HepG2 (cell line): ENCODE data around the gene MSMO1. TPM values are rescaled to one million over a fixed set of nuclear protein-coding genes. Genes with fewer than 3 reads are reported as not detected.

ENCODE experiments used
- CAMTA2 ChIP-seq: sonication (generic); formaldehyde crosslinking; IDR thresholded peaks from 2 replicates; pipeline ENCODE4 v1.4.0; 2020; ENCODE audit warnings: mild to moderate bottlenecking, missing genetic modification reagents, borderline replicate concordance
- DMTF1 ChIP-seq: sonication (generic); formaldehyde crosslinking; IDR thresholded peaks from 2 replicates; pipeline ENCODE4 v1.4.0; 2020; ENCODE audit warnings: mild to moderate bottlenecking, missing genetic modification reagents
- ELK4 ChIP-seq: sonication (generic); formaldehyde crosslinking; IDR thresholded peaks from 2 replicates; pipeline ENCODE4 v1.9.0; 2021; ENCODE audit warnings: missing genetic modification reagents, borderline replicate concordance
- HMGXB3 ChIP-seq: sonication (generic); formaldehyde crosslinking; IDR thresholded peaks from 2 replicates; pipeline ENCODE4 v1.4.0; 2020; ENCODE audit warnings: missing genetic modification reagents, borderline replicate concordance
- PHF5A ChIP-seq: IDR thresholded peaks from one replicate; pipeline ENCODE4 v1.6.1; 2018; ENCODE audit warnings: low read depth, missing genetic modification reagents; ENCODE audit not compliant: unreplicated experiment
- POLR2A ChIP-seq, 2 experiments: IDR thresholded peaks; 2 replicates each; pipeline ENCODE4 v1.6.1; 2011; ENCODE audit warnings: low read depth in 2 of 2, low read length in 2 of 2, mild to moderate bottlenecking in 1 of 2, moderate library complexity in 1 of 2; ENCODE audit not compliant: insufficient read depth in 1 of 2
- RFX1 ChIP-seq: fragments of 450-650 bp; IDR thresholded peaks from 2 replicates; pipeline ENCODE4 v1.6.1; 2017
- SRSF4 ChIP-seq: fragments of 200-400 bp; formaldehyde crosslinking; IDR thresholded peaks from one replicate; pipeline ENCODE4 v1.6.1; 2018; ENCODE audit warnings: mild to moderate bottlenecking, low read depth, low read length, moderate library complexity; ENCODE audit not compliant: poor library complexity, severe bottlenecking
- TEF ChIP-seq: sonication (generic); formaldehyde crosslinking; IDR thresholded peaks from 2 replicates; pipeline ENCODE4 v1.5.0; 2020; ENCODE audit warnings: missing genetic modification reagents
- ZBTB1 ChIP-seq: sonication (generic); formaldehyde crosslinking; IDR thresholded peaks from 2 replicates; pipeline ENCODE4 v1.4.0; 2020; ENCODE audit warnings: missing genetic modification reagents, borderline replicate concordance
- ZNF230 ChIP-seq: sonication (generic); formaldehyde crosslinking; IDR thresholded peaks from 2 replicates; pipeline ENCODE4 v1.4.0; 2020; ENCODE audit warnings: mild to moderate bottlenecking, missing genetic modification reagents
- ZNF274 ChIP-seq: sonication (generic); formaldehyde crosslinking; IDR thresholded peaks from 2 replicates; pipeline ENCODE4 v1.5.1; 2020; ENCODE audit warnings: mild to moderate bottlenecking, missing genetic modification reagents
- ZNF34 ChIP-seq: sonication (generic); formaldehyde crosslinking; IDR thresholded peaks from 2 replicates; pipeline ENCODE4 v1.4.0; 2020; ENCODE audit warnings: mild to moderate bottlenecking, missing genetic modification reagents, borderline replicate concordance
- ZNF607 ChIP-seq: sonication (generic); formaldehyde crosslinking; IDR thresholded peaks from 2 replicates; pipeline ENCODE4 v1.5.1; 2020; ENCODE audit warnings: missing genetic modification reagents, mild to moderate bottlenecking, borderline replicate concordance
- polyA plus RNA-seq, 8 experiments: library from polyadenylated mRNA; depleted of rRNA in 3 of 8; stranded (reverse) in 7 of 8; unstranded in 1 of 8; fragments of >200 nt; fragmentation: Illumina TruSeq in 4 of 8; extraction: Trizol in 4 of 8; gene quantifications; 2 replicates each; pipeline versions ENCODE4 v1.2.1 to v1.2.3, GENCODE V29; 2011 to 2016; ENCODE audit warnings: low read depth in 4 of 8, missing spikeins in 1 of 8, mixed read lengths in 1 of 8; ENCODE audit not compliant: insufficient read depth in 1 of 8
- total RNA-seq, 5 experiments: library from RNA; depleted of rRNA; stranded (reverse); fragments of >200 nt; fragmentation: Illumina TruSeq; extraction: Trizol; gene quantifications; 2 replicates each; pipeline ENCODE4 v1.2.3, GENCODE V29; 2016; ENCODE audit warnings: low read depth in 1 of 5
- TF ChIP-seq, protein P1 (sequence below): sonication (generic); formaldehyde crosslinking; IDR thresholded peaks from 2 replicates; pipeline ENCODE4 v1.9.0; 2021; ENCODE audit warnings: mild to moderate bottlenecking, missing genetic modification reagents

The MSMO1 gene
- total and polyA plus RNA-seq, 2 of the 13 experiments (the other 11 are each of a cell fraction or from before 2014, with no cell fraction given), result 98.1 to 216 TPM

- TF ChIP-seq DMTF1 (CRISPR knock-in tag), result no peak
- TF ChIP-seq CAMTA2, result no peak
- no peak for TF ChIP-seq ELK4 (CRISPR knock-in tag)
- no peak for TF ChIP-seq ZNF274
- TF ChIP-seq ZNF607 (CRISPR knock-in tag), result no peak
- TF ChIP-seq RFX1, result no peak
- TF ChIP-seq ZNF34 (CRISPR knock-in tag), result no peak
- TF ChIP-seq POLR2A (IDR thresholded peaks at IDR 0.05; ENCODE audit: insufficient read depth in 1 of 2, low read depth in 2 of 2, low read length in 2 of 2), result no peak
- no peak for TF ChIP-seq ZNF230
- TF ChIP-seq, protein P1, sequence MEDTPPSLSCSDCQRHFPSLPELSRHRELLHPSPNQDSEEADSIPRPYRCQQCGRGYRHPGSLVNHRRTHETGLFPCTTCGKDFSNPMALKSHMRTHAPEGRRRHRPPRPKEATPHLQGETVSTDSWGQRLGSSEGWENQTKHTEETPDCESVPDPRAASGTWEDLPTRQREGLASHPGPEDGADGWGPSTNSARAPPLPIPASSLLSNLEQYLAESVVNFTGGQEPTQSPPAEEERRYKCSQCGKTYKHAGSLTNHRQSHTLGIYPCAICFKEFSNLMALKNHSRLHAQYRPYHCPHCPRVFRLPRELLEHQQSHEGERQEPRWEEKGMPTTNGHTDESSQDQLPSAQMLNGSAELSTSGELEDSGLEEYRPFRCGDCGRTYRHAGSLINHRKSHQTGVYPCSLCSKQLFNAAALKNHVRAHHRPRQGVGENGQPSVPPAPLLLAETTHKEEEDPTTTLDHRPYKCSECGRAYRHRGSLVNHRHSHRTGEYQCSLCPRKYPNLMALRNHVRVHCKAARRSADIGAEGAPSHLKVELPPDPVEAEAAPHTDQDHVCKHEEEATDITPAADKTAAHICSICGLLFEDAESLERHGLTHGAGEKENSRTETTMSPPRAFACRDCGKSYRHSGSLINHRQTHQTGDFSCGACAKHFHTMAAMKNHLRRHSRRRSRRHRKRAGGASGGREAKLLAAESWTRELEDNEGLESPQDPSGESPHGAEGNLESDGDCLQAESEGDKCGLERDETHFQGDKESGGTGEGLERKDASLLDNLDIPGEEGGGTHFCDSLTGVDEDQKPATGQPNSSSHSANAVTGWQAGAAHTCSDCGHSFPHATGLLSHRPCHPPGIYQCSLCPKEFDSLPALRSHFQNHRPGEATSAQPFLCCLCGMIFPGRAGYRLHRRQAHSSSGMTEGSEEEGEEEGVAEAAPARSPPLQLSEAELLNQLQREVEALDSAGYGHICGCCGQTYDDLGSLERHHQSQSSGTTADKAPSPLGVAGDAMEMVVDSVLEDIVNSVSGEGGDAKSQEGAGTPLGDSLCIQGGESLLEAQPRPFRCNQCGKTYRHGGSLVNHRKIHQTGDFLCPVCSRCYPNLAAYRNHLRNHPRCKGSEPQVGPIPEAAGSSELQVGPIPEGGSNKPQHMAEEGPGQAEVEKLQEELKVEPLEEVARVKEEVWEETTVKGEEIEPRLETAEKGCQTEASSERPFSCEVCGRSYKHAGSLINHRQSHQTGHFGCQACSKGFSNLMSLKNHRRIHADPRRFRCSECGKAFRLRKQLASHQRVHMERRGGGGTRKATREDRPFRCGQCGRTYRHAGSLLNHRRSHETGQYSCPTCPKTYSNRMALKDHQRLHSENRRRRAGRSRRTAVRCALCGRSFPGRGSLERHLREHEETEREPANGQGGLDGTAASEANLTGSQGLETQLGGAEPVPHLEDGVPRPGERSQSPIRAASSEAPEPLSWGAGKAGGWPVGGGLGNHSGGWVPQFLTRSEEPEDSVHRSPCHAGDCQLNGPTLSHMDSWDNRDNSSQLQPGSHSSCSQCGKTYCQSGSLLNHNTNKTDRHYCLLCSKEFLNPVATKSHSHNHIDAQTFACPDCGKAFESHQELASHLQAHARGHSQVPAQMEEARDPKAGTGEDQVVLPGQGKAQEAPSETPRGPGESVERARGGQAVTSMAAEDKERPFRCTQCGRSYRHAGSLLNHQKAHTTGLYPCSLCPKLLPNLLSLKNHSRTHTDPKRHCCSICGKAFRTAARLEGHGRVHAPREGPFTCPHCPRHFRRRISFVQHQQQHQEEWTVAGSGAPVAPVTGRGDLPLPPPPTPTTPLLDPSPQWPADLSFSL (CRISPR knock-in tag), result no peak
- TF ChIP-seq TEF (CRISPR knock-in tag), result no peak
- peak; percentile 85 for TF ChIP-seq PHF5A (CRISPR knock-in tag)
- TF ChIP-seq ZBTB1, result no peak
- no peak for TF ChIP-seq SRSF4
- TF ChIP-seq HMGXB3 (CRISPR knock-in tag), result no peak
These were observed 42.1 kb downstream of the MSMO1 start (continued) for GRCh38 chr4:165369522-165369921.
